Coronary artery (tissue), 2 donors: ENCODE data around the gene IGF1R.
A peak's percentile ranks its signal among the peaks of the same experiment; 100 is the strongest.

Experiments used
- DNase-seq: peaks from one replicate; pipeline ENCODE4 v3.0.0-alpha.2; 2017; ENCODE audit warnings: low spot score
- H3K27ac ChIP-seq, 2 donors: fragments of 200-600 bp; sonication (generic); one replicate each; pipeline ENCODE4 v1.5.1; 2016 to 2019
- H3K4me3 ChIP-seq: fragments of 200-600 bp; sonication (generic); 2 replicates; pipeline ENCODE4 v1.5.1; 2016; ENCODE audit warnings: mild to moderate bottlenecking, moderate library complexity
- TF ChIP-seq, protein P1 (sequence below): fragments of 200-600 bp; sonication (generic); IDR thresholded peaks from one replicate; pipeline ENCODE4 v1.5.1; 2019; ENCODE audit warnings: antibody characterized with exemption

The IGF1R gene

GRCh38 chr15:98875309-98875708 is 227.0 kb downstream of the IGF1R start:
- TF ChIP-seq, protein P1, sequence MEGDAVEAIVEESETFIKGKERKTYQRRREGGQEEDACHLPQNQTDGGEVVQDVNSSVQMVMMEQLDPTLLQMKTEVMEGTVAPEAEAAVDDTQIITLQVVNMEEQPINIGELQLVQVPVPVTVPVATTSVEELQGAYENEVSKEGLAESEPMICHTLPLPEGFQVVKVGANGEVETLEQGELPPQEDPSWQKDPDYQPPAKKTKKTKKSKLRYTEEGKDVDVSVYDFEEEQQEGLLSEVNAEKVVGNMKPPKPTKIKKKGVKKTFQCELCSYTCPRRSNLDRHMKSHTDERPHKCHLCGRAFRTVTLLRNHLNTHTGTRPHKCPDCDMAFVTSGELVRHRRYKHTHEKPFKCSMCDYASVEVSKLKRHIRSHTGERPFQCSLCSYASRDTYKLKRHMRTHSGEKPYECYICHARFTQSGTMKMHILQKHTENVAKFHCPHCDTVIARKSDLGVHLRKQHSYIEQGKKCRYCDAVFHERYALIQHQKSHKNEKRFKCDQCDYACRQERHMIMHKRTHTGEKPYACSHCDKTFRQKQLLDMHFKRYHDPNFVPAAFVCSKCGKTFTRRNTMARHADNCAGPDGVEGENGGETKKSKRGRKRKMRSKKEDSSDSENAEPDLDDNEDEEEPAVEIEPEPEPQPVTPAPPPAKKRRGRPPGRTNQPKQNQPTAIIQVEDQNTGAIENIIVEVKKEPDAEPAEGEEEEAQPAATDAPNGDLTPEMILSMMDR: no peak
- peak overlapping the region; percentile 66 to 75 for H3K27ac ChIP-seq
- no peak overlapping the region for H3K4me3 ChIP-seq
- no peak for DNase-seq

- TF ChIP-seq, protein P1: no peak
- no peak for DNase-seq
- H3K4me3 ChIP-seq: no peak overlapping the region
- peak overlapping the region; percentile 66 to 67 for H3K27ac ChIP-seq
Observed at GRCh38 chr15:98876451-98877369, 228.4 kb downstream of the IGF1R start.

DNA sequence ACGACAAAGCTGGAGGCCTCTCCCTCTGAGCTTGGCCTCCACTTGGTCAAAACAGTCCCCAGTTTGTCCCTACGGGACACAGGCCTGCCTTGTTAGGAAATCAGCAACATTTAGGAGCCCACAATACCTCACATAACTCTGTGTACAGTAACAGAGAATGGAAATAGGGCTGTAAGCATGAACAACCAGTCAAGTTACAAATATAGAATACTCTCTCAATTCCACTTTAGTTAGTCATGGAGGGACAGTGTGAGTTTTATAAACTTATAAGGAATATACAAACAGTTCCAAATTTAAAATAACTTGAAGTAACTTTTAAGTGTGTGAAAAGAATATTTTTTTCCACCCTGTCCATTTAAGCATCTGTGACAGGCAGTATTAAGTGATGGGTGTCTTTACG is 229.8 kb downstream of the IGF1R start:
- Histone ChIP-seq H3K27ac (peak overlapping the region; percentile 66 to 81), H3K4me3 (no peak overlapping the region)
- TF ChIP-seq, protein P1: no peak
- no peak for DNase-seq

GRCh38 chr15:98878862-98879261 is 230.5 kb downstream of the IGF1R start:
- no peak overlapping the region for H3K4me3 ChIP-seq
- no peak for DNase-seq
- peak overlapping the region; percentile 66 to 81 for H3K27ac ChIP-seq
- TF ChIP-seq, protein P1: no peak

GRCh38 chr15:98881526-98882520 is 233.5 kb downstream of the IGF1R start:
- TF ChIP-seq, protein P1: peak; percentile 36
- Histone ChIP-seq H3K4me3 (no peak overlapping the region), H3K27ac (peak overlapping the region; percentile 27 to 46)
- no peak for DNase-seq

DNA sequence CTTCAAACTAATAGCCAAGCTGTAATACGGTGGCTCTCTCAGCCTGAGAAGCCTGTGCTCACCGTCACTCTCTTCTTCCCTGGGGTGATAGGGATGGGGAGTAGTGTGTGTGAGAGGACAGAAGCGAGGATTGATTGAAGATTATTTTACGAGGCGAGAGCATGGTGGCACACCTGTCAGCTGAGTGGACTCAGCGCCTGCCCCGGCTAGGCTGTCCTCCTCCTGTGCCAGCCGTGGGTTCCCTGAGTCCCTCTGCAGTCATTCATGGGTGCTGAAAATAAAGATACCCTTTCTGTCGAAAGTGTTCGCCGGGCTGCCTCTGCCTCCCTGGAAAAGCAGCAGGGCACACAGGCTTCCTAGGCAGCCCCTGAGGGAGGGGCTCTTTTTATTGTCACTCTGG is 235.1 kb downstream of the IGF1R start:
- no peak overlapping the region for H3K4me3 ChIP-seq
- no peak for DNase-seq
- TF ChIP-seq, protein P1: no peak
- peak overlapping the region; percentile 11 to 81 for H3K27ac ChIP-seq
